ENCODE results near the gene LCN10.

Gene LCN10

GRCh38 chr9:136753371-136754058 lies 10.8 kb upstream of the LCN10 start:
- Histone ChIP-seq H3K27ac (no peak overlapping the region), H3K9me3 (peaks cover 6% of the 10 kb centered on the region), H3K4me1 (ENCODE audit: control insufficient read depth in 1 of 2, insufficient read depth in 1 of 2, low read depth in 1 of 2, low read length in 1 of 2) (no peaks in the 10 kb centered on the region), H3K36me3 (no peaks in the 10 kb centered on the region), H3K27me3 (peaks cover 47% of the 10 kb centered on the region), H3K4me3 (ENCODE audit: low read depth in 1 of 2, low read length in 1 of 2) (no peak overlapping the region)
- no peak for TF ChIP-seq CTCF (IDR thresholded peaks at IDR 0.05)

- no peaks in the 10 kb centered on the region for H3K4me1 ChIP-seq (ENCODE audit: control insufficient read depth in 1 of 2, insufficient read depth in 1 of 2, low read depth in 1 of 2, low read length in 1 of 2)
- no peak overlapping the region for H3K4me3 ChIP-seq (ENCODE audit: low read depth in 1 of 2, low read length in 1 of 2)
- TF ChIP-seq CTCF (IDR thresholded peaks at IDR 0.05), result no peak
- peaks cover 62% of the 10 kb centered on the region for H3K27me3 ChIP-seq
- H3K9me3 ChIP-seq, result peaks cover 6% of the 10 kb centered on the region
- no peaks in the 10 kb centered on the region for H3K36me3 ChIP-seq
- H3K27ac ChIP-seq, result no peak overlapping the region
Measured at GRCh38 chr9:136751814-136752213, 9.1 kb upstream of the LCN10 start.

GRCh38 chr9:136751244-136751643 lies 8.5 kb upstream of the LCN10 start:
- peaks cover 6% of the 10 kb centered on the region for H3K9me3 ChIP-seq
- no peaks in the 10 kb centered on the region for H3K36me3 ChIP-seq
- no peak for TF ChIP-seq CTCF (IDR thresholded peaks at IDR 0.05)
- no peak overlapping the region for H3K27ac ChIP-seq
- no peaks in the 10 kb centered on the region for H3K4me1 ChIP-seq (ENCODE audit: control insufficient read depth in 1 of 2, insufficient read depth in 1 of 2, low read depth in 1 of 2, low read length in 1 of 2)
- no peak overlapping the region for H3K4me3 ChIP-seq (ENCODE audit: low read depth in 1 of 2, low read length in 1 of 2)
- peaks cover 68% of the 10 kb centered on the region for H3K27me3 ChIP-seq

- Histone ChIP-seq H3K27ac (no peak overlapping the region), H3K4me1 (ENCODE audit: control insufficient read depth in 1 of 2, insufficient read depth in 1 of 2, low read depth in 1 of 2, low read length in 1 of 2) (no peaks in the 10 kb centered on the region), H3K27me3 (peaks cover 75% of the 10 kb centered on the region), H3K4me3 (ENCODE audit: low read depth in 1 of 2, low read length in 1 of 2) (no peak overlapping the region), H3K9me3 (peaks cover 6% of the 10 kb centered on the region), H3K36me3 (no peaks in the 10 kb centered on the region)
- no peak for TF ChIP-seq CTCF (IDR thresholded peaks at IDR 0.05)
Measured at GRCh38 chr9:136750526-136750925, 7.8 kb upstream of the LCN10 start.

GRCh38 chr9:136748666-136749611 lies 6.2 kb upstream of the LCN10 start:
- TF ChIP-seq CTCF (IDR thresholded peaks at IDR 0.05), result no peak
- no peaks in the 10 kb centered on the region for H3K4me1 ChIP-seq (ENCODE audit: control insufficient read depth in 1 of 2, insufficient read depth in 1 of 2, low read depth in 1 of 2, low read length in 1 of 2)

More at GRCh38 chr9:136748666-136749611, 6.2 kb upstream of the LCN10 start:
- Histone ChIP-seq H3K27ac (no peak overlapping the region), H3K4me3 (ENCODE audit: low read depth in 1 of 2, low read length in 1 of 2) (no peak overlapping the region), H3K9me3 (peaks cover 6% of the 10 kb centered on the region), H3K36me3 (no peaks in the 10 kb centered on the region), H3K27me3 (peaks cover 77% of the 10 kb centered on the region)
